Measurements from ENCODE around the gene PFN3. TPM values are rescaled to one million over a fixed set of nuclear protein-coding genes. Genes with fewer than 3 reads are reported as not detected.
A peak's percentile ranks its signal among the peaks of the same experiment; 100 is the strongest.

PFN3 gene
- total and polyA plus RNA-seq, 5 donors = not detected

DNA sequence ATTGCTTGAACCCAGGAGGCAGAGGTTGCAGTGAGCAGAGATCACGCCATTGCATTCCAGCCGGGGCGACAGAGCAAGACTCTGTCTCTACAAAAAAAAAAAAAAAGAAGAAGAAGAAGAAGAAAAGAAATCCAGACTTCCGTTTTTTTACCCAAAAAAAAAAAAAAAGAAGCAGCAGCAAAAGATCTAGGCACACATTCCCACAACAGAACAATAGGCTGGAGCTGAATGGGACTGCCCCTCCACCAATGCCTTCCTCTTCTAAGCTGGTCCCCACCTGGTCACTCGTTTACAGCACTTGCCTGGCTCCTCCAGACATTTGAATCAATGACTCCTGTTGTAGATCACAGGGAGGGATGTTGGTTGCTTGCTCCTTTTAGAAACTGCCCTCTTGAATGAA is 47.4 kb downstream of the PFN3 start:
- Histone ChIP-seq H3K4me1 (ENCODE audit: control insufficient read depth, insufficient read depth, low read length) (no peaks in the 10 kb centered on the region), H3K4me3 (ENCODE audit: low read length) (no peak overlapping the region), H3K27me3 (ENCODE audit: control insufficient read depth, insufficient read depth) (no peaks in the 10 kb centered on the region), H3K27ac (ENCODE audit: low read length) (no peak overlapping the region), H3K9me3 (ENCODE audit: control insufficient read depth, low read length) (no peaks in the 10 kb centered on the region)
- DNase-seq = peak in 1 of 3 donors; percentile 12
- ATAC-seq = no peak
- WGBS = 71% methylated on average over 5 of the region's 5 CpGs
- intact Hi-C loops (cut with DNase I) = no loop called here

DNA sequence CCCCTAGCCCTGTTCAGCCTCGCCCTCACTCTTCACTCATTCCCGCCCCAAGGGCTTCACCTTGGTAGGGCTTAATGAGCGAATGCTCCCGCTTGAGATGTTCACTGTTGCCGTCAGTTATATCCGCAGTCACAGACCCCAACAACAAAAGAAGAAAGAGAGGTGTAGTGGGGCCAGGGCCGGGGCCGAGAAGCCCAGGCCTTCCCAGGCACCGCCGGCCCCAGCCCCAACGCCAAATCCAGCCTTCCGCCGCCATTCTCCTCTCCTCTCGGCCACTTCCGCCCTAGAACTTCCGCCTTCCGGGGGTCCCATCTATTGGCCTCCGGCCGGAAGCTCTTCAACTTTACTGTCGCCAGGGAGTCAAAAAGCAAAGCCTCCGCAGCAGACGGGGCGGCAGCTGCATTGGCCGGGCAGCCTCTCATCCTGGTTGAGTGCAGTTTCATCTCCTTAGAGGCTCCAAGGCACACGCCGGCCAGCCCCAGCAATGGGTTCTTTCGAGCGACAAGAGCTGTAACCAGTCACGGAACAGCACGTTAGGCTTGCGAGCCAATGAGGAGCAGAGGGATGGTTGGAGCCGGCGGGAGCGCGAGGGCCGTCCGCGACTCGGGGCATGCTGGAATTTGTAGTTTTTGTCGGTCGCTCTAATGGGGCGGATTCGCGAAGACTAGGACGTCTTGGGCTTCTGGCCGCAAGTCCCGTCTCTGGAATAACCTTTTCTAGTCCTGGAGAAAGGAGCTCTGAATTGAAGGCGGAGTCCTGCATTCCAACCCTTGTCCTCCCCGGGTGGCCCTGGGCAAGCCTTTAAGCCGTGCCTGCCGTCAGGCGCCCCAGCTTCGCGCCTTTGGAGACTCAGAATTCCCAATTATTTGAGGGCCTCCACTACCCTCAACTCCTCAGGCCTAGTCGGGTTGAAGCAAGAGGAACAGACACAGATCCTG is 48.8 kb downstream of the PFN3 start, which contains the start of gene LMAN2:
Gene LMAN2 (minus strand): TSS at position 277 of the 938 bp plus-strand sequence. CDS start 21 bp downstream, at position 256.
- H3K4me3 ChIP-seq (ENCODE audit: low read length) = peak within 1 kb of the TSS; percentile 92
- peak within 1 kb of the TSS; percentile 99 for H3K27ac ChIP-seq (ENCODE audit: low read length)
- H3K9me3 ChIP-seq (ENCODE audit: control insufficient read depth, low read length) = no peaks in the 10 kb centered on the region
- intact Hi-C loops (cut with DNase I) = no loop called here
- H3K4me1 ChIP-seq (ENCODE audit: control insufficient read depth, insufficient read depth, low read length) = no peaks in the 10 kb centered on the region
- DNase-seq (peak; percentile 94 to 96 (median 95)), ATAC-seq (peak; percentile 98 to 99)
- no peaks in the 10 kb centered on the region for H3K27me3 ChIP-seq (ENCODE audit: control insufficient read depth, insufficient read depth)
- 6% methylated on average over 55 of the region's 55 CpGs for WGBS

DNA sequence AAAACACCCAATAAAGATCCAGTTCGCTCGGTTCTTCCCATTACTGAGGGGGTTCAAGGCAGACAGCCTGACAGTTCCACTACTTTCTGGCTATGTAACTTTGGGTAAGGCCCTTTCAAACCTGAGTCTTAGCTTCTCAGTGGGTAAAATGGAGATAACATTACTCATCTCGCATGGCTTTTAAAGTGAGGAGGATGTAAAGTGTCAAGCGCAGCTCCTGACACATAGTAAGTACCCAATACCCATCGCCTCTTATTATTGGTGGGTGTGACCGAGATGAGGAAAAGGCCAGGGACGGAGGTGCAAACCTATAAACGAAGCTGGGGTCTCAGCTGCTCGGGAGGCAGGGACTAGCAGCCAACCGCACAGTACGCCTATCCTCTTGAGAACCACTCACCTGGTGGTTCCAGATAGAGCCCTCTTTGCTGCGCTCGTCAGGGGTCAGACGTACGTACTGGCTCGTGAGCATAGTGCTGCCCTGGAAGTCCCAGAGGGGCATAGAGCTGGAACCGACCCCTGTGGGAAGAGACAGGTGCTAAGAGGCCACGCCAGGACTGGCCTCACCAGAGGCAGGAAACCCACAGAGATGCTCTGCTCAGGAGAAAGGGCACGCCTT is 49.6 kb downstream of the PFN3 start:
- 13% methylated on average over 19 of the region's 19 CpGs for WGBS
- Histone ChIP-seq H3K27ac (ENCODE audit: low read length) (peak overlapping the region; percentile 99), H3K27me3 (ENCODE audit: control insufficient read depth, insufficient read depth) (no peaks in the 10 kb centered on the region), H3K4me1 (ENCODE audit: control insufficient read depth, insufficient read depth, low read length) (no peaks in the 10 kb centered on the region), H3K9me3 (ENCODE audit: control insufficient read depth, low read length) (no peaks in the 10 kb centered on the region), H3K4me3 (ENCODE audit: low read length) (peak overlapping the region; percentile 92)
- intact Hi-C loops (cut with DNase I) = no loop called here
- peak in 1 of 3 donors; percentile 61 for DNase-seq
- ATAC-seq = no peak

Other genes starting within 250 kb of the PFN3 start
- gene RAB24, start 96.9 kb downstream of the PFN3 start, total RNA-seq = 10 to 100 TPM; 15.0 to 23.8 (median 20.6) TPM
- 28.6 TPM for gene RAB24, start 96.9 kb downstream of the PFN3 start, polyA plus RNA-seq
- 10 to 100 TPM; 40.4 to 55.7 (median 46.0) TPM for gene PRELID1, start 96.9 kb downstream of the PFN3 start, total RNA-seq
- 43.3 TPM for gene PRELID1, start 96.9 kb downstream of the PFN3 start, polyA plus RNA-seq
- 1 to 10 TPM; 2.4 to 3.6 (median 2.6) TPM for gene MXD3, start 88.8 kb downstream of the PFN3 start, total RNA-seq
- 1.7 TPM for gene MXD3, start 88.8 kb downstream of the PFN3 start, polyA plus RNA-seq
- gene LMAN2, start 49.0 kb downstream of the PFN3 start, total RNA-seq = 10 to 100 TPM; 59.0 to 74.3 (median 68.8) TPM
- 109 TPM for gene LMAN2, start 49.0 kb downstream of the PFN3 start, polyA plus RNA-seq
- gene RGS14, start 42.7 kb downstream of the PFN3 start, total RNA-seq = 1 to 10 TPM; 3.8 to 5.1 (median 4.2) TPM
- 4.6 TPM for gene RGS14, start 42.7 kb downstream of the PFN3 start, polyA plus RNA-seq
- not detected for gene SLC34A1, start 16.2 kb downstream of the PFN3 start, total RNA-seq
- not detected for gene SLC34A1, start 16.2 kb downstream of the PFN3 start, polyA plus RNA-seq
- gene F12, start 8.9 kb upstream of the PFN3 start, total RNA-seq = under 1 TPM; 0.17 to 0.34 (median 0.26) TPM
- gene F12, start 8.9 kb upstream of the PFN3 start, polyA plus RNA-seq = 0.27 TPM
- 10 to 100 TPM; 13.2 to 16.9 (median 15.5) TPM for gene GRK6, start 26.0 kb upstream of the PFN3 start, total RNA-seq
- 7.4 TPM for gene GRK6, start 26.0 kb upstream of the PFN3 start, polyA plus RNA-seq
- under 1 TPM in 3 of 4 donors, not detected in 1; 0.33 to 0.45 (median 0.35) TPM for gene PRR7, start 46.2 kb upstream of the PFN3 start, total RNA-seq
- gene PRR7, start 46.2 kb upstream of the PFN3 start, polyA plus RNA-seq = 0.27 TPM
- gene DBN1, start 73.0 kb upstream of the PFN3 start, total RNA-seq = 10 to 100 TPM; 15.3 to 44.8 (median 25.3) TPM
- gene DBN1, start 73.0 kb upstream of the PFN3 start, polyA plus RNA-seq = 17.7 TPM
- gene PDLIM7, start 96.9 kb upstream of the PFN3 start, total RNA-seq = 10 to 100 TPM; 35.0 to 71.5 (median 47.0) TPM
- 61.9 TPM for gene PDLIM7, start 96.9 kb upstream of the PFN3 start, polyA plus RNA-seq
- 1 to 10 TPM; 3.1 to 4.5 (median 3.9) TPM for gene DOK3, start 109.2 kb upstream of the PFN3 start, total RNA-seq
- 1.4 TPM for gene DOK3, start 109.2 kb upstream of the PFN3 start, polyA plus RNA-seq
- 10 to 100 TPM; 36.0 to 43.5 (median 40.3) TPM for gene DDX41, start 116.3 kb upstream of the PFN3 start, total RNA-seq
- 30.5 TPM for gene DDX41, start 116.3 kb upstream of the PFN3 start, polyA plus RNA-seq
- 10 to 100 TPM; 24.9 to 34.2 (median 27.7) TPM for gene FAM193B, start 153.9 kb upstream of the PFN3 start, total RNA-seq
- 41.8 TPM for gene FAM193B, start 153.9 kb upstream of the PFN3 start, polyA plus RNA-seq
- 100 to 1,000 TPM in 1 of 4 donors, 10 to 100 TPM in 3; 64.4 to 102 (median 74.0) TPM for gene TMED9, start 191.5 kb upstream of the PFN3 start, total RNA-seq
- 84.6 TPM for gene TMED9, start 191.5 kb upstream of the PFN3 start, polyA plus RNA-seq
- gene B4GALT7, start 199.5 kb upstream of the PFN3 start, total RNA-seq = 10 to 100 TPM; 15.8 to 24.1 (median 20.7) TPM
- gene B4GALT7, start 199.5 kb upstream of the PFN3 start, polyA plus RNA-seq = 24.1 TPM

Measured in right cardiac atrium (tissue), 5 donors.